Inflammatory macrophage (primary cell): ENCODE data around the gene BANP.
"Not testable (repeated sequence)": the region's sequence is repeated elsewhere in the genome, so short reads cannot be mapped to it uniquely, and the experiment has no call there.

Source experiments
- DNase-seq, 2 donors: peaks; one replicate each; pipeline ENCODE4 v3.0.0-alpha.2; 2020 to 2022

Gene BANP

DNA sequence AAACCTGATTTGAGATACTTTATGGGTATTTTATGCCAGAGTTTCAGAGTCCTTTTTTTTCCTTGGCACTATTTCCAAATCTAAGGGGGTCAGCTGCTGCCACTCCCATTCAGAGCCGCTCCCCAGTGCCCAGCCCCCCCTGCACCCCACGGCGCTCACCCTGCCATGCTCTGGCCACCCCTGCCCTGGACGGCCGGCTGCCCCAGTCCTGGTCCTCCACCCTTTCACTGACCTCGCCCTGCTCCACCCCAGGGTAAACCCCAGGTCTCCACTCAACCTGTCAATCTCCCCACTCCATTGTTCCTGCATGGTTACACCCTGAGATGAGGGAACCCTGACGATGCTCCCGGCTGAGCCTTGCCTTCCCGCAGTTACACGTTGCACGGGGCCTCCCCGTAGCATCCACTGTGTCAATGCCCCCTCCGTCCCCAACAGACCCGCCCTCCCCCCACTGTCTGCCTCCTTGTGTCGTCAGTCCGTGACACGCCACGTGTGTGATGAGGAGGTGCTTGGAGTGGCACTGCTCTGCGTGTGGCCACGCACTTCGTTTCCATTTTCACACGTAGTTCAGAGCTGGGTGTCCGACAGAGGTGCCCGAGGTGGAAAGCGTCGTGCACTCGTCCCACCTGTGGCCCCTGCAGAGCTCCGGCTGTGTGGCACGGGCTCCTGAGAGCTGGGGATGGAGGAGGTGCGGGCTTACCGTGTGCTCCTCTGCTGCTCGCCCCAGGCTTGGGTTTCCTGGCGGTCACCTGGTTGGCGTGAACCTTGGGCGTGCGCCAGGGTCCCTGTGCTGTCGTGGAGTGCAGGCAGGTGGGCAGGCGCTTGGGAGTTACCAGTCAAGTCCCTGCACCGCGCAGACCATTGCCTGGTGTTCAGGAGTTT is 116.5 kb downstream of the BANP start:
- DNase-seq: no peak

DNA sequence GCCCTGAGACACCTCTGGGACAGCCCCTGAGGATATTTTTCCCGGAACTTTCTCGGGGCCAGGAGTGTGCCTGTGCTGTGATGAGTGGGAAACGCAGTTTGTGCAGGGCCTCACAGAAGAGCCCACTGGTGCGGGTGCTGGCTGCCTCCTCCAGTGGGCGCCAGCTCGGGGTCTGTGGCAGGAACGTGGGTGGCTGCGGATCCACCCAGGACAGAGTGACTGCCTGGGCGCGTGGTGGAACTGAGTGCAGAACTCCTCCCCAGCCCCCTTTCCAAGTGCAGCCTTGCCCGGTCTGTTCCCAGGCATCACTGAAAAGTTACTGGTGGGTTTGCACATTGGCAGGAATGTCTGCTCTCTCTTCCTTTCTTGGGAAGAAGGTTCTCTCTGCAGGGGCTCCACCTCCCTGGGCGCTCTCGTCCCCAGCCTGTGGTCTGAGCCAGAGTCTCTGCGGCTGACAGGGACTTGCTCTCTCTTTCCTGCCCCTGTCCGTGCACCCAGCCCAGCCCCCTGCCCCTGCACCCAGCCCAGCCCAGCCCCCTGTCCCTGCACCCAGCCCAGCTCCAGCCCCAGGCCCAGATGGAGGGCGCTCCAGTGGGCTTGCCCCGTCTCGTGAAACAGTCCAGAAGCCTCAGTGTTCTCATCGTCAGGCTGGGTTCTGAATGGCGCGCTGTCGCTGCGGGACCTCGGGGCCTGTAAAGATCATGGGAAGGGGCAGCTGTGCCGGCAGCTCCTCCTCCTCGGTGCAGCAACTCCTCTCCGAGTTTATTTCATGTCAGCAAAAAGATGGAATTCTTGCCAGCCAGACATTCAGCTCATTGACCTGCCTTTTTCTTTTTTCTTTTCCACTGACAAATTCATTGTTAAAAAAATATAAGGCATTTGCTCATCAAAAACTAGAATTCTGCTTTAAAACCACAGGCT is 117.5 kb downstream of the BANP start:
- DNase-seq: no peak

DNA sequence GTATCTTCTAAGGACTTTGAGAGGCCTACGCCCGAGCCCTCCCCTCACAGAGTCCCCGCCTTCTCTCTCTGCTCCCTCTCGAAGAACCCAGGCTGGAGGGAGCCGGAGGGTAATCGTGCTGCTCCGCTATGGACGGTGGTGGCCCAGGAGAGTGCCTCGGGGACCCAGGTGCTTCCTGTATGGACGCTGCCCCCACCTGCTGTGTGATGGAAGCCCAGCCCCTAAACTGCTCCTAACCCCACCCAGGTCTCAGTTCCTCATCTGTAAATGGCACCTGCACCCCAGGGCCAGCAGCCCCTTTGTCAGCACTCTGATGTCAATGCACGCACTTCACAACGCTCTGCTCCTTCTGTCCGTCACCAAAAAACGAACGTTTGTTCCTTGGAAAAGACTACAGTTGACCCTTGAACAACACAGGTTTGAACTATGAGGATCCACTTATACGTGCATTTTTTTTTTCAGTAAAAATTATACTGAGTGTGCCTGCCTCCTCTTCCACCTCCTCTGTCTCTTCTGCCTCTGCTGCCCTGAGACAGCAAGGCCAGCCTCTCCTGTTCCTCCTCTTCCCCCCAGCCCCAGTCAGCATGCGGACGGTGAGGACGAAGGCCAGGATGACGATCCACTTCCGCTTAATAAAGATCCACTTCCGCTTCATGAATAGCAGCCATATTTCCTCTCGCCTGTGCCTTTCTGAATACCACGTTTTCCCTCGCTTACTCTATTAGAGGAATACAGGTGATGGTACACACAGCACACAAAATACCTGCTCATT is 118.3 kb downstream of the BANP start:
- no peak for DNase-seq

DNA sequence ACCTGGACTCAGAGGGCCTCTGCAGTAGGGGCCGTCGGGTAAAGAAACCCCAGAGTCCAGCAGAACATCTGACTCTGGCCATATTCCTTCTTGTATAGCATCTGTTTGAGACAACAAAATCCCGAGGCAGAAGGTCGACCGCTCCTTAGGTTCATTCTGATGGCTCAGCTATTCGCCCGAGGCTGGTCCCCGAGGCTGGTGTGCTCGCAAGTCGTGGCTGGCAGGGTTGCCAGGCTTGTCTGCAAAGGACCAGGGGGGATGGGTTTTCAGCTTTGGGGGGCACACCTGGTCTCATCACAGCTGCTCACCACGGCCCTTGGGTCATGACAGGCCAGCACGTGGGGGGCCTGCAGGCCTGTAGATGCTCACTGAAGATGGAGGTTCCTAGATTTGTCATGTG is 119.1 kb downstream of the BANP start:
- no peak for DNase-seq

DNA sequence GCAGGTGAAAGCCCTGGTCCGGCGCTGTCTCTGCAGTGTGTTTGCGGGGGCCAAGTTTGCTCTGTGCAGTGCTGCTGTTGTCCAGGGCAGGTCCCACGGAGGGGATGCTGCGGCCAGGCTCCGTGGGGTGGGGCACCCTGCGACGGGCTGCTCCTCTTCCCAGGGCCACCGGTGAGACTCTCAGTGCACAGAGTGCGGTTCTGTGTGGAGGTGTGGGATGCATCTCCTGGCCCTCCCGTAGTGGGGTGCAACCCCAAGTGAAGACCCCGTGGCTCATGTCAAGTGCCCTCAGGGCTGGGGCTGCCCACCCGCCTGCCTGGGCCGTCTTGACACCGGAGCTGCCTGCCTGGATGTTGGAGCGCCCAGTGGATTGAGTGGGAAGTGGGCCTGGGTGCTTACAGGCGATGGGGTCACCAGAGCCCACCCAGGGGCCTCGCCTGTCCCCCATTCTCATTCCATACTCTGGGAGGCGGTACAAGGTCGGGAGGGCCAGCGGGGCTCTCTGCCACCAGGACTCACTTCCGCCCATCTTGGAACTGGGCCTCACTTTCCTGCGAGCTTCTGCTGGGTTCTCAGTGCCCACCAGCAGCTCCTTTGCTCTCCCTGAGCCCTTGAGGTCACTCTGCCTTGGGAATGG is 119.9 kb downstream of the BANP start:
- no peak for DNase-seq

DNA sequence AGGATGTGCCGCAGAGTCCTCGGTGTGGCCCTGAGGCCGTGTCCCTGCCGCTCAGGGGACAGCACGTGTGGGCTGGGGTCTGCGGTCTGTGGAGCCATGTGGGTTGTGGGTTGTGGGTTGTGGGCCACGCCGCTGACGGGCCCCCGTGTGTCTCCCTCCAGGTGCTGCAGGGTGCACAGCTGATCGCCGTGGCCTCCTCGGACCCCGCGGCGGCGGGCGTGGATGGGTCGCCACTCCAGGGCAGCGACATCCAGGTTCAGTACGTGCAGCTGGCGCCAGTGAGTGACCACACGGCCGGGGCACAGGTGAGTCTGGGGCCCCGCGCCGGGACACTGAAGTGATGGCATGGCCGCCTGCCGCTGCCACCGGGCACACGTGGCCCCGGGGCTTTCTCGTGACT is 120.7 kb downstream of the BANP start:
- DNase-seq: no peak

DNA sequence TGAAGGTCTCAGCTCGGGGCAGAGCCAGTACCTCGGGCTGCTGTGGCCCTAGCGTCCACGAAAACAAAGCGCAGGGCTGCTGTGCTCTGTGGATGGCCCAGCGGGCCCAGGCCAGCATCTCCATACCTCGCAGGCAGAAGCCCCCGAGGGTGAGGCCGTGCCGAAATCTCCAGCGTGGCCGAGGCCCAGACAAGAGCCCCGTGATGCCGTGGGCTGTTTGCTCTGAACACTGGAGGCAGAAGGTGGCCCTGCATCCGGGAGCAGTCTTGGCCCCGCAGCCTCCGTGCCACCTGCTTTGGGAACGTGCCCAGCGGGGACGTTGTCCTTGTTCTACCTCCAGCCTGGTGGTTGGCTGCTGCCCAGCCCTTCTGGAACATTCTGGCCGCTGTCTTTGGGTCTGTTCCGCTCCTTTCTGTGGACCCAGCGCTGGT is 121.4 kb downstream of the BANP start:
- DNase-seq: no peak

DNA sequence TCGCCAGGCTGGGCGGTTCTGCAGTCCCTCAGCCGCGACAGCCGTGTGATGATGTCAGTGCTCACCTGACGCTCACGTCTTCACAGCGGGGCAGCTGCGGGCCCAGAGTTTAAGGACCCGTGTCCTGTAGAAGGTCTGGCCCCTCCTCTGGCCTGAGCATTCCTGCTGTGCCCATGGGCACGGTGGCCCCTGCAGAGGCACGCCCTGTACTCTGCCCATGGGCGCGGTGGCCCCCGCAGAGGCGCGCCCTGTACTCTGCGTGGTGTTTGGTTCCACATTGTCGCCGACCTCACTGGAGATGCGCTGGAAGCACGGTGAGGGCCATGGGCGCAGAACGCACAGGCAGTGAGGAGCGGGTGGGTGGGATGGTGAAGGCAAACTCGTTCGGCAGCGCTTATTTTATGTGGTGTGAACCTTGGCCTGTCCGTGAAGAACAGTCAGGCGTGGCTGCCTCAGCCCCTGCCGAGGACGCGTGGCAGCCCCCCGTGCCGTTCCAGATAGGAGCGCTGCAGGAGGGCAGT is 122.0 kb downstream of the BANP start:
- no peak for DNase-seq

DNA sequence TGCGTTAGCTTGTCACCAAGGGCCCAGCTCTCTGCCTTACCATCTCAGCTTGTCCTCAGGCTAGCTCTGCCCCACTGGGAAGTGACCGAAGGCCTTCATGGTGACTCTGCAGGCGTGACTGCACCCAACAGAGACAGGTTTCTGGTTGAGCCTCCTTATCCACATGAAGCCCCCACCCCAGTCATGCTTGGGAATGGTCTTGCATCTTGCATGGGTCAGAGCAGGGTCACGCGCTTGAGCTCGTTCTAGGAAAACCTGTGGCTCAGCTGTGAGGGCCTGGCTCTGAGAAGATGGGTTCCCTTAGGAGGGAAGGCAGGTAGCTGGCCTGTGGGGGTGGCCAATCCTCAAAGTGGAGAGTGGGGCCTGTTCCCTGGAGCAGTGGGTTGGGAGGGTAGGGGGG is 122.8 kb downstream of the BANP start:
- no peak for DNase-seq

DNA sequence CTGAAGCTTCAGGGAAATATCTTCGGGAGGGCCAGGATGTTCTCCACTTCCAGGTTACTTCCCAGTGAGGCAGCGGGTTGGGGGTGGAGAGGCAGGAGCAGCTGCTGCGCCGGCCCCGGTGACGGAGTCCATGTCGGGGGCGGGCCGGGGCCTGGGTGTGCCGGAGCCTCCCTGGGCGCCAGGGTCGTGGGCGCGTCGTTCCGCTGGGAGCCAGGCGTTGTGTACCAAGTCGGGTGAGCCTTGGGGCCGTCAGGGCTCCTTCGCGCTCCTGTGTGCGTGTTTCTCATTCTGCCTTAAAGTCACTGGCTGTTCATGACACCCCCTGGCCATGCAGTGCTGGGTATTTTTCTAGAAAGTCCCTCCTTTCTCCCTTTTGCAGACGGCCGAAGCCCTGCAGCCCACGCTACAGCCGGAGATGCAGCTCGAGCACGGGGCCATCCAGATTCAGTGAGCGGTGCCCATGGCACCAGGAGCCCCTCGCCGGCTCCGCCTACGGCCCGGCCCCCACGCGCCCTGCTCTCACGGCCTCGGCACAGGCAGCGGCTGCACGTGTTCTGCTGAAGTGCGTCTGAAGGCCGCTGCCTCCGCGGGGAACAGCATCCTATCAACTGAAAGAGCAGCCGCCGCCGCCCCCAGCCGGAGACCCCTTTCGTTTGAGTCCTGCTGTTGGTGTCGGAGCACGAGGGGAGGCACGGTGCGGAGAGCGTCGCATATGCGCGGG is 125.1 kb downstream of the BANP start:
- DNase-seq: no peak

DNA sequence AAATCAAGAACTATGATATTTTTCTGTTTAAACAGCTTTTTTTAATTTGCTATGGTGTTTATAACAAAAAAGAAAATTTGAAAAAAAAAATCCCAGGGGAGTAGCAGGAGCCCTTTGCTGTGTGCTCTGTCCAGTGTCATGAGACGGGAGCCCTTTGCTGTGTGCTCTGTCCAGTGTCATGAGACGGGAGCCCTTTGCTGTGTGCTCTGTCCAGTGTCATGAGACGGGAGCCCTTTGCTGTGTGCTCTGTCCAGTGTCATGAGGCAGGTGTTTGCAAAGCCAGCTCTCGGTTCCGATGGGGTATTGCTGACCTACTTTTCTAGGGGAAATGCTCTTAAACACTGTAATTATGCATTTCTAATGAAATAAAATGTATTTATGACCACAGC is 125.7 kb downstream of the BANP start:
- DNase-seq: not testable (repeated sequence)

DNA sequence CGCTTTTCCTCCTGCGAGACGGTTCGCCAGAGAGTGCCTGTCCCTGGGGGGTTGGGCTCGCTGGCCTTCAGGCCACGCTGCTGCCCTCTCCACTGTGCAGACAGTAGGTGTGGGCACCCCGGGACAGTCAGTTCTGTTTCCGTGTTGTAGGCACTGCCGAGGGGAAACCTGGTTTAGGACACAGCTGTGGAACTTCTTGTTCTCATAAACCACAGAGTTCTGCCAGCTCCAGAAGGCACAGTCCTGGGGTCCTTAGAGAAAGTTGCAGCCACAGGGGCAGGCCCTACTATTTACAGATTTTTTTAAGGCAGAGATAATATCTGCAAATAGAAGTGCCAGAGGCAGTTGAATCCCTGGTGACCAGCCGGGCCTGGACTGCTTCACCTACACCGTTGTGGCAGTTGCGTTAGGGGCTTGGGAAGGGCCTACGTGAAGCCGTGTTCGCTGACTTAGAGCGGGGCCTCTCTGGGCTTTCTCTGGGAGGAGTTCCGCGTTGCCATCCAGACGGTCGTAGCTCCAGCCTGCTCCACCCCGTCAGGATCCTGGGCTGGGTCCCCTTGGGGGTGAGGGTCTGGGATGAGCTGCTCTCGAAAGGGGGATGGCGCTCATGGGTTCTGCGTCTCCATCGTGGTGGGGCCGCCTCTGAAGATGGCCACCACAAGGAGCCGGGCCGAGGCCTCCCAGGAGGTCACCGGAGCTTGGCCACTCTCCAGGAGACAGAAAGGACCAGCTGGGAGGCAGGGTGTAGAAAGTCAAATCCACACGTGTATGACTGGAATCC is 126.3 kb downstream of the BANP start:
- DNase-seq: no peak

DNA sequence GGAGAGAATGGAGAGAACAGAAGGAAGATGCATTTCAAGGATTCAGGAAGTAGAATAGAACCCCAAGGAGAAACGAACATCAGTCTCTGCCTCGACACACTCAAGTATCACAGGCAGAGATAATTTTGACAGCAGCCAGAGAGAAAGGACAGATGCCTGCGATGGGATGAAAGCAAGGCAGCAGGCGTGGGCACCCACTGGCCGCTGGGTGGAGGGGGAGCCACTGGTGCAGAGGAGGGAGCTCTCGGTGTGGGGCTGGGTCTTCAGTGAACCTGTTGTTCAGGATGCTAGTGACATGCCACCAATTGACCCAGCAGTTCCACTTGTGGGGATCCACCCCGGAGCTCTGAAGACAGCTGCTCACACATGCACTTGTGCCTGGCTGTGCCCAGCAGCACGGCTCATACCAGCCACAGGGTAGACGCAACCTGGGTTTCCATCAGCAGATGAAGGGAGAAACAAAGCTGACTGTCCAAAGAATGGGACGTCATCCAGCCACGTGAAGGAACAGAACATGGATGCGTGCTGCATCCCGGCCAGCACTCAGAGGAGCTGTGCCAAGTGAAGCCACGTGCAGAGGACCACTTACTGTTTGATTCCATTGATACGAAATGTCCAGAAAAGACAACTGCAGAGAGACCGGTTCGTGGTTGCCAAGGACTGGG is 127.0 kb downstream of the BANP start:
- no peak for DNase-seq

DNA sequence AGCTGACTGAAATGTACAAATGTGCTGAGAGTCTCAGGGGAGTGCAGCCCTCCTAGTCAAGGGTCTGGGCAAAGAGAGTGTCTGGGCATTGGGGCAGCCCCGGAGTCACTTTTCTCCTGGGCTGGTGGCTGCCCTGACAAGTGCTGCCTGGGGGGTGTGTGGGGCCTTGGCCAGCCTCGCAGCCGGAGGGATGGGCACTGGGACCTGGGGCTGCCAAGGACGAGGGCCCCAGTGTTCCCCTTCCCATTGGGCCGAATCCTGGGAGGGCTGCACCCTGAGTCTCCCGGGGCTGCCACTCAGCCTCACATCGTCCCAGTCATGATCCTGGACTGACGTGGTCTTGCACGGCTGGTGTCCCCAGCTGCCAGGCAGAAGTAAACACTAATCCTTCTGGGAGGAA is 132.3 kb downstream of the BANP start:
- DNase-seq: no peak

DNA sequence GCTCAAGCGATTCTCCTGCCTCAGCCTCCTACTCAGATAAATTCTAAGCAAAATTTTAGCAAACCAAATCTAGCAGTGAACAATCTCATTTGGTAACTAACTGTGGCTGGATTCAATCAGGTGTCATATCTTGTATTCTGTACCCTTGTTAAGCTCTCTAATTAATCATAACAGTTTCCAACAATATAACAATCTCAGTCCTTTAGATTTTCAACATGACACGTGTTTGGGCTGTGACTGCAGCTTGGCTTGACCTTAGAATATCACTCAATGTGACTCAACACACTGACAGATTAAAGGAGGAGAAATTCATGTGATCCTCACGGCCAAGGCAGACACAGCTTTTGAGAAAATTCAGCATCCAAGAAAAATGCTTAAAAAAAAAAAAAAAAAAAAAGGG is 133.6 kb downstream of the BANP start:
- no peak for DNase-seq

DNA sequence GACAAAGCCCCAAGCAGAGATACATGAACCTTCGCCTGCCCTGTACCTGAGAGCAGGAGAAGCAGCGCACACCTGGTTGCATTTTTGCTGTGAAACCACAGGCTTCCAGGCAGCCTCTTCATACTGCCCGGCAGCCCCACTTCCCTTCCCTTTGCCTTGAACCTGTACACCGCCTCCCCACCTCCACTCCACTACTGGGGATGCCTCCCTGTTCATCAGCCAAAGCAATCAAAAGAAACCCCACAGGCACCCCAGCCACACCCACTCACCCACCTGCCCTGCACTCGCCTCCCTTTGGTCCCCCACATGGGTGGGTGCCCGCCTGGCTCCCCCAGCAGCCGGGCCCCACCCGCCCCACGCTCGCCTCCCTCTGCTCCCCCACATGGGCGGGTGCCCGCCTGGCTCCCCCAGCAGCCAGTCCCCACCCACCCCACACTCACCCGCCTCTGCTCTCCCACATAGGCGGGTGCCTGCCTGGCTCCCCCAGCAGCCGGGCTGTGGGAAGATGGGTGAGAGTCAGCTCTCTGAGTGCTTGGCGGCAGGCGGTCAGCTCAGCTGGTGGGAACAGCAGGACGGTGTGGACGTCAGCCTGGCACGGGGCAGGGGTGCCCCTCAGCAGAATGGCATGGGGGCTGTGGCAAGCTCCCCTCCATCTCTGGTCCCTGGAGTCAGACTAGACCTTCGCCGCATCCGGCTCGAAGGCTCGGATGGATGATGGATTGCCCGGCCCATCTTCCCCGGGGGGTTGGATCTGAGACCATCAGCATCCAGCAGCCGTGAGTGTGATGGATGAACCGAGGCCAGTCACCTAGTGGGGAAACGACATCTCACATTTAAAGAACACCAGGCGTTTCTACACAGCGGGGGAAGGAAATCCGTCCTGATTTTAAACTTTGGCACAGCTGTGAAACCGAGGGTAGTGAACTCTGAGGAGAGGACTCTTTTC is 135.6 kb downstream of the BANP start:
- no peak for DNase-seq

DNA sequence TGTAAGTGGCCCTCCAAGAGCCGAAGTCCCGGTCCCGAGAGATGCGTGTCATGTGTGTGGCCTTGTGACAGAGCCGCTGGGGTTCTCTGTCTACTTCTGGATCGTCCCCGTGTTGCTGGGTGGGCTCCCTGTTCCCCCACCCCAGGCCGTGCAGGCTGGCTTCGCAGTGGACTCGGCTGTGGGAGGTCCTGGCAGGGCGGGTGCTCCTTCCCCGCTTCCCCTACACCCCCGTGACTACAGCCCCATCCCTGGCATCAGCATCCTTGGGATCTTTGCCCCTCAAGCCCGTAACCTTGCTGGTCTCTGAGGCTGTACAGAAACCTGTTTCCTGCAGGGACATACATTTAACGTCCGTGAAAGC is 136.3 kb downstream of the BANP start:
- no peak for DNase-seq

DNA sequence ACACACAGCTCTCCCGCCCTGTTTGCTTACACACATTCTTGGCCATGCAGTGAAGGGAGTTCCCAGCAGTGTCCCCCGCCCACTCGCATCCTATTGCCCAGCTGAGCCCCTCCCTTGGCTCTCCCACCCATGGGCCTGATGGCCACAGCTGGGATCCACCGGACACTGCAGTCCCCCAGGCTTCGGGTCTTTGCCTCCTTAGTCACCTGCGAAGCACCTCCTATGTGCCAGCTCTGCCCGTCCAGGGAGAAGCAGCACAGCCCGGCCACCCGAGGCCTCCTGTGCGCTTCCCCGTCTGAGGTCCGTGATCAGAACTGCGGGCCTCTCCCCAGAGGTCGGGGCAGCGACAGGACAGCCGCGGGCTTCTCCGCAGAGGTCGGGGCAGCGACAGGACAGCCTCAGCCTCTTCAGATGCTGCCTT is 136.9 kb downstream of the BANP start:
- no peak for DNase-seq

DNA sequence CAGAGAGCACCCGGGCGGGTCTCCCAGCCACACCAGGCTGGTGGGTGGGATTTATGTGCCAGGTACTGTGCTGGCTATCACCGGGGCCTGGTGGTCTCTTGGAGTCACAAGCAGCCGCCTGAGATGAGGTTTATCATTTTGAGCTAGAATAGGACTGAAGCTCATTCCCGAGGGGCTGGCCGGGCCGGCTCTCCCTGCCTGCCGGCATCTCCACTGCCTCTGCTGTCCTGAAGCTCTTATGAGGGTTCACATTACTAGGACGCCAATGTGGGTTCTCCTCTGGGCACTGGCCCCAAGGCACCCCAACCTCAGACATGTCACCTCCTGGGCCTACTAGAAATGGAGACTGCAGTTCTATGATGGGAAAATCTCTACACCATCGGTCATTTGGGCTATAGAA is 137.4 kb downstream of the BANP start:
- DNase-seq: not testable (repeated sequence)
